K562 (cell line): ENCODE data around the gene TBX6. TPM values are rescaled to one million over a fixed set of nuclear protein-coding genes. Genes with fewer than 3 reads are reported as not detected.

Source experiments
- ATAC-seq: fragments of 200-7000 bp; cut with Tn5 transposase; 3 replicates; pipeline ENCODE4 v1.9.1; 2020; ENCODE audit warnings: moderate library complexity
- BruUV-seq: library from RNA; stranded (reverse); fragments of 400-500 nt; replicated peaks from 2 replicates; lab custom pipeline; 2021; lab: Mats Ljungman, UMichigan
- CTCF ChIA-PET: fragments of 300-600 bp; formaldehyde crosslinking; extraction: SDS; loops from one replicate; lab custom pipeline; 2021; ENCODE audit warnings: low intra/inter-chr PET ratio; lab: Yijun Ruan, JAX
- POLR2A ChIA-PET: fragments of 300-600, 350-650 bp; sonication (Branson Sonifier 250); formaldehyde crosslinking; extraction: SDS; loops from one replicate; lab custom pipeline; 2021; ENCODE audit warnings: antibody characterized with exemption, inconsistent platforms; lab: Yijun Ruan, JAX
- DNase-seq, 4 experiments: peaks; one replicate each; pipeline versions ENCODE4 v3.0.0 to v3.0.0-alpha.2; 2011 to 2018; ENCODE audit warnings: low spot score in 3 of 4, mixed read lengths in 3 of 4; ENCODE audit errors: extremely low read depth in 1 of 4
- FAIRE-seq: peaks from 2 replicates; lab custom pipeline; 2011; peaks lifted over from hg19 to GRCh38; lab: Jason Lieb, UNC
- H2AFZ ChIP-seq: 2 replicates; pipeline ENCODE4 v1.6.0; 2011; ENCODE audit warnings: low read depth, low read length, control low read depth, inconsistent platforms
- H3K27ac ChIP-seq: fragments of 200-600 bp; 3 replicates; pipeline ENCODE4 v1.8.0; 2011; ENCODE audit warnings: low read depth, mild to moderate bottlenecking, control low read depth, inconsistent platforms, low read length, moderate library complexity, mixed read lengths; ENCODE audit errors: extremely low read depth
- H3K27me3 ChIP-seq, 2 experiments: fragments of 300-600 bp in 1 of 2; 2 replicates in 1 of 2; 3 replicates in 1 of 2; pipeline versions ENCODE4 v1.6.0 to v1.8.0; 2011; ENCODE audit warnings: inconsistent platforms in 2 of 2, low read length in 2 of 2, mild to moderate bottlenecking in 1 of 2, mixed read lengths in 1 of 2, moderate library complexity in 1 of 2; ENCODE audit not compliant: control insufficient read depth in 2 of 2, insufficient read depth in 2 of 2
- H3K36me3 ChIP-seq: fragments of 300-600 bp; 3 replicates; pipeline ENCODE4 v1.8.0; 2011; ENCODE audit warnings: mild to moderate bottlenecking, low read length, inconsistent platforms; ENCODE audit not compliant: control insufficient read depth, insufficient read depth
- H3K4me1 ChIP-seq, 2 experiments: fragments of 200-600 bp in 1 of 2; replicated peaks in 1 of 2; 2 replicates in 1 of 2; 3 replicates in 1 of 2; pipeline versions ENCODE4 v1.5.1 to v1.8.0; 2011; ENCODE audit warnings: inconsistent platforms in 2 of 2, low read length in 2 of 2, mild to moderate bottlenecking in 1 of 2, mixed read lengths in 1 of 2, moderate library complexity in 1 of 2; ENCODE audit not compliant: control insufficient read depth in 2 of 2, insufficient read depth in 2 of 2
- H3K4me2 ChIP-seq: 2 replicates; pipeline ENCODE4 v1.6.1; 2011; ENCODE audit warnings: low read length, control low read depth, inconsistent platforms, mixed read lengths; ENCODE audit not compliant: insufficient read depth
- H3K4me3 ChIP-seq: fragments of 200-600 bp; sonication (generic), shearing (Covaris generic); 2 replicates; pipeline ENCODE4 v1.5.1; 2016; ENCODE audit warnings: control low read depth, inconsistent platforms
- H3K79me2 ChIP-seq: fragments of 200-600 bp; 3 replicates; pipeline ENCODE4 v1.8.0; 2011; ENCODE audit warnings: low read length, inconsistent platforms; ENCODE audit not compliant: control insufficient read depth, insufficient read depth
- H3K9ac ChIP-seq, 2 experiments: 2 replicates each; pipeline versions ENCODE4 v1.6.0 to v1.6.1; 2011; ENCODE audit warnings: low read depth in 2 of 2, low read length in 2 of 2, control low read depth in 1 of 2, inconsistent platforms in 1 of 2, mild to moderate bottlenecking in 1 of 2, mixed read lengths in 1 of 2; ENCODE audit not compliant: insufficient read depth in 1 of 2
- H3K9me1 ChIP-seq: one replicate; pipeline ENCODE4 v1.6.0; 2011; ENCODE audit warnings: inconsistent platforms, mild to moderate bottlenecking, low read length, moderate library complexity; ENCODE audit not compliant: control insufficient read depth, insufficient read depth
- H3K9me3 ChIP-seq: replicated peaks from 2 replicates; pipeline ENCODE4 v1.5.1; 2011; ENCODE audit warnings: low read depth, low read length, inconsistent platforms; ENCODE audit not compliant: control insufficient read depth, insufficient read depth
- H4K20me1 ChIP-seq: replicated peaks from 2 replicates; pipeline ENCODE4 v1.6.1; 2011; ENCODE audit warnings: low read length, inconsistent platforms, mixed read lengths; ENCODE audit not compliant: control insufficient read depth, insufficient read depth
- CHD1 ChIP-seq: fragments of 200-600 bp; sonication (generic); IDR thresholded peaks from one replicate; pipeline ENCODE4 v1.6.1; 2012; ENCODE audit warnings: mild to moderate bottlenecking, moderate library complexity, low read length, inconsistent platforms
- CREB3 ChIP-seq: fragments of 450-650 bp; conservative IDR thresholded peaks from 2 replicates; pipeline ENCODE4 v1.6.1; 2016; ENCODE audit warnings: missing genetic modification characterization, low read depth, mild to moderate bottlenecking, missing compliant biosample characterization, moderate library complexity
- POLR2A ChIP-seq: fragments of 450-650 bp; conservative IDR thresholded peaks from 2 replicates; pipeline ENCODE4 v1.6.1; 2016
- TBP ChIP-seq: optimal IDR thresholded peaks from 2 replicates; pipeline ENCODE3; 2011; ENCODE audit warnings: low read depth, low read length, improper control_type of control experiment
- WGBS: fragments of 100-300 bp; shearing (Covaris generic); methylation state at CpG from one replicate; pipeline ENCODE4 v1.1.6; 2016; ENCODE audit warnings: low coverage, mixed read lengths; ENCODE audit not compliant: insufficient coverage; ENCODE audit errors: missing lambda C conversion rate; 5-methylcytosine and 5-hydroxymethylcytosine counted together
- in situ Hi-C: fragments of 300-500 bp; cut with MboI; formaldehyde crosslinking; loops from 4 replicates; pipeline ENCODE4 v1.15.0; 2018; ENCODE audit warnings: inconsistent platforms, mixed read lengths
- intact Hi-C: fragments of 100-400 bp; cut with micrococcal nuclease; formaldehyde crosslinking; loops from 2 replicates; pipeline ENCODE4 v1.14.2; 2022
- polyA plus RNA-seq, 8 experiments: library from polyadenylated mRNA; depleted of rRNA in 4 of 8; stranded (reverse) in 5 of 8; unstranded in 3 of 8; fragments of >200 nt; fragmentation: Nextera tagmentation in 2 of 8; fragmentation: Illumina TruSeq in 1 of 8; extraction: Ambion mirVana in 2 of 8; extraction: Trizol in 1 of 8; gene quantifications; 2 replicates each; pipeline versions ENCODE4 v1.2.1 to v1.2.3, GENCODE V29; 2011 to 2014; ENCODE audit warnings: inconsistent platforms in 1 of 8, missing spikeins in 1 of 8
- total RNA-seq, 7 experiments: library from RNA; depleted of rRNA in 6 of 7; stranded (reverse); fragments of >200 nt in 6 of 7; fragmentation: Illumina TruSeq in 2 of 7; extraction: Trizol in 2 of 7; gene quantifications; 2 replicates each; pipeline versions ENCODE4 v1.2.1 to v1.2.3, GENCODE V29; 2011 to 2021; ENCODE audit warnings: low replicate concordance in 1 of 7

Gene TBX6
- total and polyA plus RNA-seq, 9 of the 15 experiments (the other 6 are each of a cell fraction or from before 2014, with no cell fraction given), result 0.07 to 0.58 (median 0.11) TPM; not detected in 2

GRCh38 chr16:30068750-30069610 is 22.7 kb downstream of the TBX6 start (continued):
- TF ChIP-seq CREB3 (tag) (no peak), POLR2A (peak; percentile 27; the same call in 1 of the 2 replicates)

GRCh38 chr16:30068333-30068732 is 23.4 kb downstream of the TBX6 start:
- Histone ChIP-seq H3K27me3 (no peaks in the 10 kb centered on the region), H3K79me2 (peaks cover 74% of the 10 kb centered on the region), H3K4me2 (peak overlapping the region; percentile 79), H3K36me3 (peaks cover 64% of the 10 kb centered on the region), H3K27ac (peak overlapping the region; percentile 55; the same call in 2 of the 3 replicates), H3K4me1 (peaks cover 41 to 57% of the 10 kb centered on the region in 2 experiments), H4K20me1 (peaks cover 51% of the 10 kb centered on the region), H3K4me3 (peak overlapping the region; percentile 32), H3K9me1 (peaks cover 17% of the 10 kb centered on the region), H3K9ac (peak overlapping the region; percentile 86 to 93; a peak in 3 of 4 replicates), H2AFZ (no peak overlapping the region), H3K9me3 (no peaks in the 10 kb centered on the region)
- DNase-seq (no peak), ATAC-seq (no peak), FAIRE-seq (no peak)
- CTCF ChIA-PET, result no interaction called here
- intact Hi-C loops, result loop anchor here (10.0 kb wide), 2 partner anchors 306 to 586 kb away; partner anchors contain the start of genes FBRS, MYL11, PRR14 and TBC1D10B
- POLR2A ChIA-PET, result interaction anchor here (0.8 to 1.2 kb wide), 2 partner anchors 8 to 25 kb away, joined by 3 to 4 read pairs; no protein-coding TSS in a partner anchor
- 91% methylated on average over 8 of the region's 9 CpGs for WGBS
- no peak for TF ChIP-seq TBP
- peak; percentile 44 for TF ChIP-seq CHD1
- no TSS peak for BruUV-seq
- in situ Hi-C loops, result no loop called here
